Right lung (tissue), 5 donors: Measurements from ENCODE around the gene APOL6. TPM values are rescaled to one million over a fixed set of nuclear protein-coding genes. Genes with fewer than 3 reads are reported as not detected.

ENCODE experiments used
- DNase-seq, 2 donors: peaks; one replicate each; pipeline ENCODE4 v3.0.0-alpha.2; 2013
- polyA plus RNA-seq, 5 donors: library from polyadenylated mRNA; unstranded; fragments of 120-200 nt; gene quantifications; one replicate each; pipeline versions ENCODE4 v1.2.1 to v1.2.3, GENCODE V29; 2013; ENCODE audit warnings: inconsistent platforms in 1 of 5, low replicate concordance in 1 of 5; ENCODE audit not compliant: insufficient read length in 5 of 5, insufficient read depth in 1 of 5

APOL6 gene
- polyA plus RNA-seq, 5 donors, result 7.4 to 11.3 (median 8.4) TPM

DNA sequence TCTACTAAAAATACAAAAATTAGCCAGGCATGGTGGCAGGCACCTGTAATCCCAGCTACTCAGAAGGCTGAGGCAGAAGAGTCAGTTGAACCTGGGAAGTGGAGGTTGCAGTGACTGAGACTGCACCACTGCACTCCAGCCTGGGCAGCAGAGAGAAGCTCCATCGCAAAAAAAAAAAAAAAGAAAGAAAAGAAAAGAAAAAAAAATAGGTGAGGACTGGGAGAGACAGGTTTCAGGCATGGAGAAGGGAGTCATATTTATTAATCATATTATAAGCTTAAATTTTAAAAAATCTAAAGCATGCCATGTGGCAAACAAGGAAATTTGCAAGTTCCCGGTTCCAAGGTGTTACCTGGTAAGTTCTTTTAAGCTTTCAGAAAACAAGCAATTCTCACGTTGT lies 69.3 kb downstream of the APOL6 start, which contains the start of gene APOL5:
APOL5 (plus strand) TSS at position 301 of the 400 bp plus-strand sequence; CDS start at position 301, 0 bp downstream.
- DNase-seq, result no peak

Other genes starting within 250 kb of the APOL6 start
- gene MCM5, start 248.3 kb upstream of the APOL6 start, polyA plus RNA-seq, result 10 to 100 TPM; 54.2 to 77.9 (median 59.3) TPM
- 1 to 10 TPM in 1 of 5 donors, under 1 TPM in 4; 0.09 to 1.1 (median 0.16) TPM for gene RASD2, start 107.6 kb upstream of the APOL6 start, polyA plus RNA-seq
- gene MB, start 31.1 kb upstream of the APOL6 start, polyA plus RNA-seq, result 10 to 100 TPM in 1 of 5 donors, 1 to 10 TPM in 3, under 1 TPM in 1; 0.52 to 15.0 (median 1.4) TPM
- gene APOL5, start 69.4 kb downstream of the APOL6 start, polyA plus RNA-seq, result under 1 TPM in 1 of 5 donors, not detected in 4; 0.09 TPM